HL-60 (cell line): ENCODE results near the gene ZNF785.

Experiments used
- DNase-seq, 2 experiments: peaks; one replicate each; pipeline ENCODE4 v3.0.0-alpha.2; 2010 to 2020; ENCODE audit warnings: low read depth in 1 of 2, low spot score in 1 of 2
- H3K27ac ChIP-seq: fragments of 250-450 bp; sonication (Bioruptor Pico); replicated peaks from 2 replicates; pipeline ENCODE4 v1.5.1; 2020; ENCODE audit warnings: mild to moderate bottlenecking, moderate library complexity
- H3K27me3 ChIP-seq: fragments of 250-450 bp; sonication (Bioruptor Pico); 2 replicates; pipeline ENCODE4 v1.5.1; 2021; ENCODE audit warnings: mild to moderate bottlenecking, moderate library complexity; ENCODE audit not compliant: insufficient read depth, poor library complexity, severe bottlenecking
- H3K4me3 ChIP-seq: replicated peaks from 2 replicates; pipeline ENCODE4 v1.5.1; 2011; ENCODE audit warnings: mild to moderate bottlenecking, control low read depth, low read length; ENCODE audit not compliant: insufficient read depth
- CTCF ChIP-seq: IDR thresholded peaks from one replicate; pipeline ENCODE4 v1.5.1; 2011; ENCODE audit warnings: low read length, control low read depth, inconsistent platforms; ENCODE audit not compliant: insufficient read depth
- GABPA ChIP-seq: IDR thresholded peaks from 2 replicates; pipeline ENCODE4 v1.6.1; 2012; ENCODE audit warnings: low read depth
- POLR2AphosphoS5 ChIP-seq: IDR thresholded peaks from 2 replicates; pipeline ENCODE4 v1.6.1; 2012; ENCODE audit warnings: low read depth
- SPI1 ChIP-seq: IDR thresholded peaks from 2 replicates; pipeline ENCODE4 v1.6.1; 2012; ENCODE audit warnings: low read depth, mild to moderate bottlenecking, borderline replicate concordance
- TF ChIP-seq, protein P1 (sequence below): IDR thresholded peaks from 2 replicates; pipeline ENCODE4 v1.6.1; 2012; ENCODE audit warnings: low read depth; ENCODE audit not compliant: insufficient replicate concordance

The ZNF785 gene

DNA sequence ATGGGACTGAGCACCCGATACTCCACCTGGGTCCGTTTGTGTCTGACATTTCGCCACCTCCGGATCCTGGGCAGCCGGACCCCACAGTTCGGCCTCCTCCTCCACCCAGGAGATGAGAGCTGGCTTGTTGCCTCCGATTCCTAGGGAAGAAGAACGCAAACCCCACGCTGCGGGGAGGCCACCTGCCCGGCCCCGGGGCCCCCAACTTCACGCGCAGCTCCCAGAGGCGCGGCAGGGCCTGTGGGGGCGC lies 27.9 kb downstream of the ZNF785 start:
- H3K4me3 ChIP-seq: peak overlapping the region; percentile 68
- peak in 1 of 2 experiments; percentile 15 for DNase-seq
- no peaks in the 10 kb centered on the region for H3K27me3 ChIP-seq
- peak overlapping the region; percentile 96 for H3K27ac ChIP-seq
- TF ChIP-seq GABPA (no peak), SPI1 (no peak), POLR2AphosphoS5 (no peak), CTCF (no peak)
- TF ChIP-seq, protein P1, sequence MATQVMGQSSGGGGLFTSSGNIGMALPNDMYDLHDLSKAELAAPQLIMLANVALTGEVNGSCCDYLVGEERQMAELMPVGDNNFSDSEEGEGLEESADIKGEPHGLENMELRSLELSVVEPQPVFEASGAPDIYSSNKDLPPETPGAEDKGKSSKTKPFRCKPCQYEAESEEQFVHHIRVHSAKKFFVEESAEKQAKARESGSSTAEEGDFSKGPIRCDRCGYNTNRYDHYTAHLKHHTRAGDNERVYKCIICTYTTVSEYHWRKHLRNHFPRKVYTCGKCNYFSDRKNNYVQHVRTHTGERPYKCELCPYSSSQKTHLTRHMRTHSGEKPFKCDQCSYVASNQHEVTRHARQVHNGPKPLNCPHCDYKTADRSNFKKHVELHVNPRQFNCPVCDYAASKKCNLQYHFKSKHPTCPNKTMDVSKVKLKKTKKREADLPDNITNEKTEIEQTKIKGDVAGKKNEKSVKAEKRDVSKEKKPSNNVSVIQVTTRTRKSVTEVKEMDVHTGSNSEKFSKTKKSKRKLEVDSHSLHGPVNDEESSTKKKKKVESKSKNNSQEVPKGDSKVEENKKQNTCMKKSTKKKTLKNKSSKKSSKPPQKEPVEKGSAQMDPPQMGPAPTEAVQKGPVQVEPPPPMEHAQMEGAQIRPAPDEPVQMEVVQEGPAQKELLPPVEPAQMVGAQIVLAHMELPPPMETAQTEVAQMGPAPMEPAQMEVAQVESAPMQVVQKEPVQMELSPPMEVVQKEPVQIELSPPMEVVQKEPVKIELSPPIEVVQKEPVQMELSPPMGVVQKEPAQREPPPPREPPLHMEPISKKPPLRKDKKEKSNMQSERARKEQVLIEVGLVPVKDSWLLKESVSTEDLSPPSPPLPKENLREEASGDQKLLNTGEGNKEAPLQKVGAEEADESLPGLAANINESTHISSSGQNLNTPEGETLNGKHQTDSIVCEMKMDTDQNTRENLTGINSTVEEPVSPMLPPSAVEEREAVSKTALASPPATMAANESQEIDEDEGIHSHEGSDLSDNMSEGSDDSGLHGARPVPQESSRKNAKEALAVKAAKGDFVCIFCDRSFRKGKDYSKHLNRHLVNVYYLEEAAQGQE: no peak

- Histone ChIP-seq H3K4me3 (no peak overlapping the region), H3K27me3 (no peaks in the 10 kb centered on the region), H3K27ac (no peak overlapping the region)
- no peak for DNase-seq
- TF ChIP-seq SPI1: no peak
- TF ChIP-seq GABPA: no peak
- no peak for TF ChIP-seq CTCF
- TF ChIP-seq, protein P1: no peak
These were observed 29.4 kb downstream of the ZNF785 start for GRCh38 chr16:30556125-30556473.

- no peak for DNase-seq
- H3K27me3 ChIP-seq: no peaks in the 10 kb centered on the region
- no peak for TF ChIP-seq GABPA
- TF ChIP-seq SPI1: no peak
- no peak for TF ChIP-seq CTCF
- no peak for TF ChIP-seq POLR2AphosphoS5
- no peak overlapping the region for H3K27ac ChIP-seq
- no peak overlapping the region for H3K4me3 ChIP-seq
These were observed 30.0 kb downstream of the ZNF785 start for GRCh38 chr16:30555315-30556124.
